ENCODE results near the gene CD300LF. TPM values are rescaled to one million over a fixed set of nuclear protein-coding genes. Genes with fewer than 3 reads are reported as not detected.
A peak's percentile ranks its signal among the peaks of the same experiment; 100 is the strongest.

The CD300LF gene
- total RNA-seq, 4 donors from 2014 or later: 0.27 TPM; not detected in 3

DNA sequence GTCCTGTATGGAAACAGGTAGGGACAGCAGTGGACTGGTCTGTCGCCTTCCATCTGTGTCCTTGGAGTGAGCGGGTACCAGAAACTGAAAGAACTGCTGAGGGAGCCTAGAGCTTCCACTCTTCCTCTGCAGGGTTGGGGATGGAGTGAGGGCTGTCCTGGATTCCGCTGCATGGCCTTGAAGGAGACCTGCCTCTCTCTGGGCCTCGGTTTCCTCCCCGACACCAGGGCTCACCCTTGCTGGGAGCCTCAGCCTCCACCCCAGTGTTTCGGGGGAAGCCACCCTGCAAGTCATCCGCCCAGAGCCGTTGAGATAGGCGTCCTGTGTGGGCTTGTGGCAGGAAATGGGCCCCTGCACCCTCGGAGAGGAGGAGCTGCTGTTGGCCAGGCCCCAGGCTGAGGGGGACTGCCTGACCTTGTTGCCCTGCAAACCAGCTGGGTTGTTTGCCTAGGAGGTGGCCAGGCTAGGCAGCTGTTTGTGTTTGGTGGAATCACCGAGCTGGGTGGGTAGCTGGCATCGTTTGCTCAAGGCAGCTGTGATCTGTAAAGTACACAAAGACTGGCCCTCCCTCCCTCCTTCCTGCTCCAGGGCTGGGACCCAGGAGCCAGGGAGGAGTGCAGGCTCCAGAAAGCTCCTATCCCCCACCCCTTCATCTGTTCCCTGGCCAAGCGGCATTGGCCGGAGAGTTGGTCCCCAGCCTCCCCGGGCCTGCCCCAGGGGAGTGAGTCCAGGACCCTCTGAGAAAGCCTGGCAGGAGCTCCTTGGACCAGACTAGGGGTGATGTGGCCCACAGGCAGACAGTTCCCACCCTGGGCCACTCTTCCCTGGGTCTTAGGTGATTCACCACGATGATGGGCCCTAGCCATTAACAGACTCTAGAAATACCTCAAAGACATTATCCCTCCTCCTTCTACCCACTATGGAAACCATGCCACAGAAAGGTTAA, 25.6 kb upstream of the CD300LF start:
- peaks cover 95% of the 10 kb centered on the region for H3K27me3 ChIP-seq
- H3K4me1 ChIP-seq: peaks cover 0 to 28% (median 8%) of the 10 kb centered on the region in 3 donors
- 38 to 74% methylated on average over 1 to 4 of the region's 16 CpGs for WGBS, 2 donors (ENCODE audit: low coverage in 1 of 2)
- H3K36me3 ChIP-seq: no peaks in the 10 kb centered on the region
- H3K4me3 ChIP-seq: peak overlapping the region in 1 of 2 donors; percentile 45
- TF ChIP-seq POLR2AphosphoS5 (IDR thresholded peaks at IDR 0.05) (no peak), CTCF (IDR thresholded peaks at IDR 0.05) (no peak), EP300 (IDR thresholded peaks at IDR 0.05) (no peak), POLR2A (IDR thresholded peaks at IDR 0.05) (no peak)
- ATAC-seq: peak; percentile 16
- H3K27ac ChIP-seq: peak overlapping the region in 1 of 4 donors; percentile 69
- no peaks in the 10 kb centered on the region for H3K9me3 ChIP-seq

DNA sequence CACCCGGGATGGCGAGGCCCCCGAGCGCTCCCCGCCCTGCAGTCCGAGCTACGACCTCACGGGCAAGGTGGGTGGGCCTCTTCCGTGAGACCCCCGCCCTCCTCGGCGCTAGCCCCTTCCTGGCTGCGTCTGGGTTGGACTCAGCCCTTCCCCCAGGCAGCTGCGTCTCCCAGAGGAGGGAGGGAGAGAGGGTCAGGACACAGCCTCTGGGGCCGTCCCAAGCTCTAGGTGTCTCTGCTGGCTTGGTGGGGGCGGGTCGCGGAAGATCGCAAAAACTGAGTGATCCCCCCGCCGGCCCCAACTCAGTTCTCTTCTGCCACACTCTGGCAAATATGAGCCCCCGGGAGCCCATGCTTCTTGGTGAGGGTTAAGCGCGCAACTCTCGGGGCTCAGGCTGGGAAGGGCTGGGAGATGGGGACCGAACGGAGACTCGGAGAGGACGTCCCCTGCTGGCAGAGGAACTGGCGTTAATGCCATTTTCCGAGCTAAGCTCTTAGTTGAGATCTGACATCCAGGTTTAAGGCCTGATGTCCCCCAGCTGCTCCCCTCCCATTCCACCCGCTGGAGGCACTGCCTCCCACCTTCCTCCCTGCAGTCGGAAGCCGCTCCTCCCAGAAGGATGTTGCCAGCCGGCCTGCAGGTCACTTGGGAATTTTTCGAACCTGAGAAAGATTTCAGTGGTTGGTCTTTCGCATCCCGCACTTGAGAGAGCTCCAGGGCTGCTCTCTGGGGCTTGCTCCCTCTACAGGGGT, 24.8 kb upstream of the CD300LF start:
- peaks cover 95% of the 10 kb centered on the region for H3K27me3 ChIP-seq
- no peak for ATAC-seq
- peaks cover 0 to 28% (median 8%) of the 10 kb centered on the region in 3 donors for H3K4me1 ChIP-seq
- no peak for TF ChIP-seq POLR2AphosphoS5 (IDR thresholded peaks at IDR 0.05)
- TF ChIP-seq POLR2A (IDR thresholded peaks at IDR 0.05): no peak
- TF ChIP-seq EP300 (IDR thresholded peaks at IDR 0.05): no peak
- peak in 2 of 4 experiments; percentile 12 to 32 for TF ChIP-seq CTCF (IDR thresholded peaks at IDR 0.05)
- H3K4me3 ChIP-seq: peak overlapping the region in 1 of 2 donors; percentile 45
- peak overlapping the region in 2 of 4 donors; percentile 59 to 69 for H3K27ac ChIP-seq
- H3K36me3 ChIP-seq: no peaks in the 10 kb centered on the region
- no CpG with 5 or more reads among the region's 38 CpGs for WGBS, 2 donors (ENCODE audit: low coverage in 1 of 2)
- no peaks in the 10 kb centered on the region for H3K9me3 ChIP-seq

DNA sequence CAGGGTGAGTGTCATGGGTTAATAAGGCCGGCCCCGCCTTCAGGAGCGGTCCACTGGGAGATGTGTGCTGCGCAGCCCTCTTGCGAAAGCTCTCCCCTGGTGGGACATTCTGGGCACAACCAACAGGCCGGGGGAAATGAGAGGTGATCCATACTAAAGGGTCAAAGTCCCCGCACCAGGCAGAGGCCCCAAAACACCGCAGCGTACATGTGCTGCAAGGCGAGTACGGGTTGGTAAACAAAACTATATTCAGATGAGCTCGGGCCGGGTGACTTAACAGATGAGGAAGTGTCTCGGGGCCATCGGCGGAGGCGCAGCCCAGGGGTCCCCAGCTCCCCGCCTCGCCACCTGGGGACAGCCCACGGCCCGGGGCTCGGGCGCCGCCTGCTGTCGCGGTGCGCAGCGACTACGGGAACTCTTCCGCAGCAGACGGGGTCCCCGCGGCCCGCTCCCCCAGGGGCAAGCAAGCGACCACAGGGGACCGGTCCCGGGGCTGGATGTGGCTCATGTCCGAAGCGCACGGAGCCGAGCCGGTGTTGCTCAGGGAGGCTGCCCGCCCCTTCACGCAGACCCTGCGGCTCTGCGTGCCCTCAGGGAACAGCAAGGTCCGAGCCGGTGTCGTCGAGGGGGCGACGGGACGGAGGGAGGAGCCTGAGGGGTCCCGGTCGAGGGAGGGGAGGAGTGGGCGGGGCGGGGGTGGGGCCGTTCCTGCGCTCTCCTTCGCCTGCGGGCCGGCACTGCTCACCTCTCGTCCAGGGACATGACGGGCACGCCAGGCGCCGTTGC, 24.0 kb upstream of the CD300LF start, which contains the start of gene RAB37:
TSS of gene RAB37 (plus strand) at position 744 of the 786 bp plus-strand sequence. CDS start at position 761, 17 bp downstream.
- Histone ChIP-seq H3K36me3 (no peaks in the 10 kb centered on the region), H3K4me3 (peak within 1 kb of the TSS in 1 of 2 donors; percentile 45), H3K4me1 (peaks cover 0 to 28% (median 8%) of the 10 kb centered on the region in 3 donors), H3K9me3 (no peaks in the 10 kb centered on the region), H3K27ac (peak within 1 kb of the TSS in 3 of 4 donors; percentile 59 to 69 (median 63)), H3K27me3 (peaks cover 95% of the 10 kb centered on the region)
- peak; percentile 77 for ATAC-seq
- WGBS, 2 donors (ENCODE audit: low coverage in 1 of 2): 6% methylated on average over 21 of the region's 67 CpGs; no CpG with 5 or more reads in 1 of the 2 donors
- TF ChIP-seq CTCF (IDR thresholded peaks at IDR 0.05) (peak in 1 of 4 experiments; percentile 48), POLR2AphosphoS5 (IDR thresholded peaks at IDR 0.05) (no peak), POLR2A (IDR thresholded peaks at IDR 0.05) (no peak), EP300 (IDR thresholded peaks at IDR 0.05) (no peak)

DNA sequence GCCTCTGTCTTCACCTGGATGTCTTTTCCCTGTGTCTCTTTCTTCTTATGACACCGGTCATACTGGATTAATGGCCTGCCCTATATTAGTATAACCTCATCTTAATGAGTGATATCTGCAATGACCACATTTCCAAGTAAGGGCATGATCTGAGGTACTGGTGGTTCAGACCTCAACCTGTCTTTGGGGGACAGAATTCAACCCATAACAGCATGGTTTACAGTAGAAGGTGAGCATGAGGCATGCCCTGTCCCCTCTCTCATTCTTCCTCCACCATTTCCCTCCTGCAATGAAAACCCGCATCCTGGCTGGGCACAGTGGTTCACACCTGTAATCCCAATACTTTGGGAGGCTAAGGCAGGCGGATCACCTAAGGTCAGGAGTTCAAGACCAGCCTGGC, 21.5 kb upstream of the CD300LF start:
- Histone ChIP-seq H3K27ac (no peak overlapping the region), H3K4me3 (no peak overlapping the region), H3K27me3 (peaks cover 91% of the 10 kb centered on the region), H3K9me3 (no peaks in the 10 kb centered on the region), H3K4me1 (peaks cover 0 to 28% (median 8%) of the 10 kb centered on the region in 3 donors), H3K36me3 (no peaks in the 10 kb centered on the region)
- no peak for ATAC-seq
- 80 to 90% methylated on average over 1 of the region's 3 CpGs for WGBS, 2 donors (ENCODE audit: low coverage in 1 of 2)
- no peak for TF ChIP-seq POLR2AphosphoS5 (IDR thresholded peaks at IDR 0.05)
- no peak for TF ChIP-seq CTCF (IDR thresholded peaks at IDR 0.05)
- no peak for TF ChIP-seq EP300 (IDR thresholded peaks at IDR 0.05)
- TF ChIP-seq POLR2A (IDR thresholded peaks at IDR 0.05): no peak

Measured in gastroesophageal sphincter (tissue), 4 donors.